HG03460 (cell line): Measurements from ENCODE around the gene KCNJ11.
A peak's percentile ranks its signal among the peaks of the same experiment; 100 is the strongest.

Experiments used
- ATAC-seq: cut with Tn5 transposase; IDR thresholded peaks from one replicate; pipeline ENCODE4 v1.9.1; 2021; ENCODE audit not compliant: unreplicated experiment

KCNJ11 gene

DNA sequence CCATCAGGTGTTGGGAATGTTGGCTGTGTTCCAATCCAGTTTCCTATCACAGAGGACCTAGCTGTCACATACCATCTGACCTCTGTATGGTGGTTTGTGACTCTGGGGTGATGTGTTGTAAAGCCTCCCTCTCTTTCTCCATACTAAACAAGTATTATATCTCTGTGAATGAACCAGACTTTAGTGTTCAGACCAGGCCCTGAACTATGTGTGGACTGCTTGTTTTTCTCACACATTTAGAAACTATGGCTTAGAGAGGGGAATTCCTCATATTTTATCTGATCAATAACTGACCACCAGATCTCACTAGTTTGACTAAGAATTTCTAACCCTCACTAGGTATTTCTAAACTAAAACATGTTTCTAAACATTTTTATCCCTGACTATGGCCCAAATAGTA is 19.4 kb downstream of the KCNJ11 start:
- ATAC-seq, result no peak

DNA sequence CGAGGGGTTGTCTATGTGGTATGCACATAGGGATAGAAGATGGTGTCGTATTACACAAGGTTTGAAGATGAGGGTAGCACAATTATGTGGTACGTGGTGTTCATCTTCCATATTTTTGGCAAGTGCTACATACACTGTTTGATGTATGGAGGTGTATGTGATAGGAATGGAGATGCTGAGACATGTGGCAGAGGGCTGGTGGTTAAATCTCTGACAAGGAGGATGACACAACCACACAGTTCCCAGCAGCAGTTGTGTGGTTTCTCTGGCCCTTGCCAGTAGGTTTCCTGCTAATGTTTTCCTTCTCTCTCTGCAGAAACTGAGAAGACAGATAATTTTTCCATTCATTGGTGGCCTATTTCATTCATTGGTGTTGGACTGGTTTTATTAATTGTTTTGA is 19.9 kb downstream of the KCNJ11 start:
- no peak for ATAC-seq

DNA sequence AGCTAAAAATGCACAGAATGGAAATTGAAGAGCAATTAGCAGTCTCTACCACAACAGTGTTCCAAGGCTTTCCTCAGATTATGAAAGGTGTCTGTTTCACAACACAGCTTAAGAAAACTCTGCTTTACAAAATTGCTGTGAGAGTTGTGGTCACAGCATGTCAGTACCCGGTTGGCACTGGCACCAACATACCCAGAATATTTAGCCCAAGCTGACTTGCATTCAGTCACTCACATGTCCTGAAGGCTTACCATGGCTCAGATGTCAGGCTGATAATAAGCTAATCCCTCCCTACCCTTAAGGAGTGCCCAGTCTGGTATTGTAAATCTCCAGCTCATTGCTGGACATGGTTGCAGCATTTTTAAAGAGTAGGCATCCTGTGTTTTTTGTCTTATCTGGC is 22.0 kb downstream of the KCNJ11 start:
- no peak for ATAC-seq

DNA sequence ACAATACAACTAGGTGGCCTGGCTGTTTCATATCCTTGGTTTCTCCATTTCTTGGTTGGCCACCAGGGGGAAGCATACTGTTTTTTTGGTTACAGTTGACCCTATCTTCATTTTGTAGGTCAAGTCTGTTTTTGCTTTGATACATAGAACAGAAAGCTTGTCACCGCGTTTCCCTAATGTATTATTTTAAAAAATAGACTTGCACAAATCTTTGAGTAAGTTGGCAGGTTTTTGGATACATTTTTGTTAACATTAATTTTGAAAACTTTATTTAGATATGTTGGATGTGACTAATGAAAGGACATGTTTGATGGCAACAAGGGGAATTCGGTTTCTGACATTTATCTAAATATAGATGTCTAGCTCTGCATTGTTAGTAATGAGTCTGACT is 33.9 kb downstream of the KCNJ11 start:
- peak; percentile 46 for ATAC-seq

DNA sequence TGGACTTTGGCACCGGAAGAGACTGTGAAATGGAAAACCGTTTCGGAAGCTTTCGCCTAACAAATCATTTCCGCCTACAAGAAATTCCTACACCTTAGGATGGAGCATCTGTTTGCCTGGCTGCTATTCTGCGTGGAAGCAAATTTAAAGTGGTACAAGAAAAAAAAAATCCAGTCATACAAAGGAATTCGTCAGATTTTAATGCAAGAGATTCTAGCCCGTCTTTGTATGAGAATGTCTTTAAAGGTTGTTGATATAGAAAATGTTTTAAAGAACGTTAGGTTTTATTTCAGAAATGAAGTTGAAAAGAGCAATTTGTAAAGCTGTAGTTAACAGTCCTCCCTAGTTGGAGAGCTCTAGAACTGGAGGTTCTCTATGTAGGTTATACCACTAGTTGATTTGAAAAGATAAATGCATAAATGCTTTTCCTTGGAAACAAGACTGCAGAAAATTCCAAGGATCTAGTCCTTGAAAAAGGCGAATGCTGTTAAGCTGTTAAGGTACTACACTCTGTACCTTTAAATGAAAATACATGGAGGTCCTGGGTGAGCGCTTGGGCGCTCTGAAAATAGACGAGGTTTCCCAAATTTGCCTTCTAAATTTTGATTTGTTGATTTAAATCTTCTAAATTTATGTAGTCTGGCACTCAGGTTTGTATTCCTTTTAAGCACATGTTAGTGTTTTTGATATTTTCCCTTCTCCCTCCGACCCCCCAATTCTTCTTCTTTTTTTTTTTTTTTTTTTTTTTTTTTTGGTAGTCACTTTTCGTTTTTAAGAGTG is 34.4 kb downstream of the KCNJ11 start:
- no peak for ATAC-seq

DNA sequence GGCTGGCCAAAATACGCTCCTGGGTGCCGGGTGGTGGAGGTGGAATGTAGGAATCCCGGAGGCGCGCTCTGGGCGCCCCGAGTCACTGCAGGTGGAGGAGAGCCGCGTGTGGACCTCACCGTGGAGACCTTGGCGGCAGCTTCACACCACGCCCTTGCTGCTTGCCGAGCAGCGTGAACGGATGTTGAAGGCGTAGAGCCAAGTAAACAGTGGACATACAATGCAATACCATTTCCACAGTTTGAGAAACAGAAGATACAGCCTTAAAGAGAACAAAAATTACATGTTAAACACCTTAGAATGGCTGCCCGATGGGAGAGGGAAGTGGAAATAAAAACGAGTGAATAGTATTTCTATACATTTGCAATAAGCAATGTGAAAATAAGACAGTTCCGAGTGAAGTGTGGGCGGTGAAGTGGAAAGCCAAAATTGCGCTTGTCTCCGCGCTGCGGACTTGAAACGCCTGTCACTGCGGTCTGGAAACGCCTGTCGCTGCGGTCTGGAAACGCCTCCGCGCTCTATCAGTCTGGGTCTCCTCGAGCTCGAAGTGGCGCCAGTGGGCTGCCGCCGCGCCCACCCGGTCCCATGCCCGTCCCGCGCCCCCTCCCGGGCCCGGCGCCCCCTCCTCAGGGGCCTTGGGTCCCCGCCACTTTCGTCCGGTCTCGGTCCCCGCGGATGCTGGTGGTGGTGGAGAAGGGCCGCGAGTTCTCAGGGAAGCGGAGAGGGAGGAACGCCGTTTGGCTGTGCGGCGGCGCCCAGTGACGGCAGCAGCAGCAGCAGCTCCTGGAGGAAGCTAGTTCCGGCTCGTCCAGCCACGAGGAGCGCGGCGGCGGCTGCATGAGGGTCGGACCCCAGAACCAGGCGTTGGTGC is 35.3 kb downstream of the KCNJ11 start:
- peak; percentile 33 for ATAC-seq

DNA sequence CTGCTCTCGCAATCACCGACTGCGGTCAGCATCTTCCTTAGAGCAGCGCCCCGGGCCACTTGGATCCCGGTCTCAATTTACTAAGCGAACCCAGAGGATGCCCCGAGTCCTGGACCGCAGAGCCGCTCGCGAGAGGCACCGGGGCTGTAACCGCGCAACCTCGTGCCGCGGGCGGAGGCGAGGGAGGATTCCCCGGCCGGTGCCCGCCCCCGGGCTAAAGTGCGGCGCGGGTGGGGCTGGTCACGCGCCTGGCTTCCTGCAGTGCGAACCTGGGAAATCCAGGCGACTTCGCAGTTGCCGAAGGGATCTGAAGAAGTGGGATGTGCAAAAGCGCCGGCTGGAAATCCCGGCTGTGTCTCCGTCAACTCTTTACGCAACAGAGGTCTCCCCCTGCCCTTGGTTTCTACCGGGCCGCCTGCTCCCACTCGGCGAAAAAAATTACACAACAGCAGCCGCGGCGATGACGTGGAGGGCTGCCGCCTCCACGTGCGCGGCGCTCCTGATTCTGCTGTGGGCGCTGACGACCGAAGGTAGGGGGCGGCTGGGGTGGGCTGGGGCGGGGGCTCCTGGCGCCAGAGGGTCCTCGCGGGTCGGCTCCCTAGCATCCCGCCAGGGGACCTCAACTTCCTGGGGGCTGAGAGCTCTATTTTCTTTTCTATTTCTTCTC is 36.8 kb downstream of the KCNJ11 start, which contains the start of gene NCR3LG1:
Gene NCR3LG1, plus strand, starts transcription at position 291 of the 667 bp plus-strand sequence. Its CDS starts 170 bp downstream, at position 461.
- no peak for ATAC-seq

DNA sequence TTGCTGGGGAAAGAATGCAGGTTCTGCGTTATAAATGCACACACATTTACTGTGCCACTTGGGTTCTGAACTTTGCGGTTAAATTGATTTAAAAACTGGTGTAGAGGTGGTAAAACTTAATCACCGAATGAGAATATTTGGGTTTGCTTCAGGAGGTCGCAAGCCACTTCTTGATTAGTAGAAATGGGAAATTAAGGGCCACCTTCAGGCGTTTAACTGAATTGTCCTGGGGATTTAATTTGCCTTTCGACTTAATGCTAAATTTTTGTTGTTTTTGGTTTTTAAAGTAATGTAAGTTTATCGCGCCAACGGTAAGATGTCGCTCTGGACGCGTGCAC is 37.3 kb downstream of the KCNJ11 start:
- ATAC-seq, result no peak

DNA sequence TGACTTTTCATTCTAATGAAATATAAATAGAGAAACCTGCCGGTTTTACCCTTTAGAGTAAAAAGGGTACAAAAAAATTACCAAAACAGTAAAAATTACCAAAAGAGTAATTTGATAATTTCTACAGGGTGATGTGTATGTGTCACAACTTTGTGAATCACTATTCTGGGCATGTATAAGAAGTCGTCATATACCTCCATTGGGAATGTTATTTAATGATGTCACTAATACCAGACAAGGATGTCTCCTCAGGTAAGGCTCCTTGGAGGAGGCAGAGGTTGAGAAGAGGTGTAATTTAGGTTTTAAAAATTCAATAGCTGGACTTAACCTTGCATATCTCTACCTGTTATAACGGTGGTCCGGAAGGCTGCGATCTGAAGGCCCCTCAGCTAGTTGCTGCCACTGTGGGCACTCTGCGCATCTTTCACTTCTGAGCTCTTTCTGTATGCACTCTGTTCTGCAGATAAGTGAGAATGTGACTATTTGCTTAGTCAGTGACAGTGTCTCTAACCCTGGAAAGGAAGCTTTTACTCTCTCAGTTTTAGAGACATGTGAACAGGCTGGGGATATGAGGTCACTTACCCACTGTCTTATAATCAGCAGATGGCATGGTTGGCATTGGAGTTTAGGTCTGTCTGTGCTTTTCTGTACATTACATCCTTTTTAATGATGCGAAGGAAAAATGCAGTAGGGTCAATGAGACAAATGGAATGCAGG is 37.8 kb downstream of the KCNJ11 start:
- ATAC-seq, result no peak

DNA sequence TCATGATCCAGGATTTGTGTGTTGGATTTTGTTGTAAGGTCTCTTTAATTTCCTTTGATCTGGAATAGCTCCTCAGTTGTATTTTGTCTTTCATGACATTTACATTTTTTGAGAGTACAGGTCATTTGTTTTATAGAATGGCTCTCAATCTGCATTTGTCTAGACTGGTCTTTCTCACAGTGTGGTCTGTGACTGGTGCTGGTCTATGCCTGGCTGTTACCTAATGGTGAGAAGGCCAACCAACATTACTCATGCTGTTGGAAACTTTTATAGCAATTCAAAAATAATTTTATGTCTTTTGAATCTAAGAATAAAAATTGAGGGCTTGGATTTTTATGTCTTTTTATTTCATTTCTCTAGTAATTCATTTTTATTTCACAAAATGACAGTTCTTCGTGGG is 40.8 kb downstream of the KCNJ11 start:
- no peak for ATAC-seq

DNA sequence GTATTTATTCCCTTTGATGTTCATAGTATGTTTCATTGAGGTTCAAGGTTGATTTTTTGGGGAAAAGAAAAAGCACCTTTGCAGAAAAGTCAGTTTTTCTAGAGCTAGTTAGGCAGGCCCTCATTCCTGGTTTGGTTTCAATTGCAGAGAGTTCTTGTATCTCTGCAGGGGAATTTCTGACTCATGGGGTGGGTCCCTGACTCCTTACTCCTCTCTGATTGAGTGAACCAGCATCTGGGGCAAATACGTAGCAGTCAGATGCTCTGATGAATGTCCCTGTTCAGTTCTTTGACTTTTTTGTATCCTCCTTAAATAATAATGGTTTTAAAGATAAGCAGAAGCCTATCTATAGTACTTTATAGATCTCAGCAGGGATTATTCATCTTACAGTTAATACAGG is 44.6 kb downstream of the KCNJ11 start:
- ATAC-seq, result no peak

DNA sequence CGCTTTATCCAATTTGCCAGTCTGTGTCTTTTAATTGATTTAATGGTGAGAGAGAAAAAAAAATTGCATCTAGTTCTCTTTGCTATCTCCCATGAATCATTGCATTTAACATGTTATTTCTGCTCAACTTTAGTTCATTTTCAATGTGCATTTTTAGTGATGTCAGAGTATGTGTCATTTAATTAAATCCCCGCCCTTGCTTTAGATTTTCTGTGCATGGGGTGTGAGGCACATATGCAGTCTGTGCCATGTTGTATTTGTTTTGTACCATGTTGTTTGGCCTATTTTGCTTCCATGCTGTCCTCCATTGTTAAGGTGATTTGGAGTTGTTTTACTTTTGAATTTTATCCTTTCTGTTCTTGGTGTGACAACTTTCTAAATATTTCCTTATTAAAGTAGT is 45.2 kb downstream of the KCNJ11 start:
- no peak for ATAC-seq
